ENCODE measurements around the gene SPAAR.

Gene SPAAR

DNA sequence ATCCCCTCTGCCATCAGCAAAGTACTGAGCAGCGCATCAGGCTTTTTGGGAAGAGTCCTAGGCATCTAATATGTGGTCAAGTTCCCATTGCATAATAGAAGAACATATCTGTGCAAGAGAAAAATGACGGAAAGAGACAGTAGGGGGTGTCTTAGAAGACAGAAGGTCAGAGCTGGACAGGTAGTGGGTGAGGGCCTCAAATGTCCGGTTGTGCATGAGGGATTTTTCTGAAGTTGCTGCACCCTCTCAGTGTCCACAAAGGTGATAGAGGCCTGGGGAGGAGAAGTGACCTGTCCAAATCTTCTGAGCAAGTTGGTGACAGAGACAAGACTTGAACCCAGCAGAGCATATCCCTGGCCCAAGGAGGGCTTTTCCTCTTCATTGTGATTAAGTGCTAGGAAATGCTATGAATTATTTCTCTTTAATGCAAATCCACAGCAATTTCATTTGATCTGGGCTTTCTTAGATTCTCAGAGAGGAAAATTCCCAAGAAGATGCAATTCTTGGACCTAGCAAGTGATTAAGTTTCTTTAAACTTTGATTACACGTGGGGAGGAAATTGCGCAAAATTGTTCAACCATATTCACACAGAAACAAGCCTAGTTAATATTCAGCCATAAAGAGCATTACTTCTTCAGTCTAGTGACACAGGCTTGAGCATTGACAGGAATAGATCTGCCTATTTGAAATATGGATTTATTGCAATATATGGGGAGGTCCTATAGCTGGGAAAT is 49.0 kb downstream of the SPAAR start, which contains the start of gene OR2S2:
Gene OR2S2, minus strand, starts transcription at position 51 of the 734 bp plus-strand sequence. CDS start 56 bp downstream, outside the sequence.
- no peaks in the 10 kb centered on the region for H3K9me3 ChIP-seq (ENCODE audit: control insufficient read depth, low read length)
- H3K9ac ChIP-seq: no peak within 1 kb of the TSS
- no peak within 1 kb of the TSS for H3K4me2 ChIP-seq (ENCODE audit: low read length)
- H3K27me3 ChIP-seq (ENCODE audit: control insufficient read depth, insufficient read depth, low read length): no peaks in the 10 kb centered on the region
- H3K4me3 ChIP-seq (ENCODE audit: low read depth, low read length): no peak within 1 kb of the TSS
- TF ChIP-seq, protein P1, sequence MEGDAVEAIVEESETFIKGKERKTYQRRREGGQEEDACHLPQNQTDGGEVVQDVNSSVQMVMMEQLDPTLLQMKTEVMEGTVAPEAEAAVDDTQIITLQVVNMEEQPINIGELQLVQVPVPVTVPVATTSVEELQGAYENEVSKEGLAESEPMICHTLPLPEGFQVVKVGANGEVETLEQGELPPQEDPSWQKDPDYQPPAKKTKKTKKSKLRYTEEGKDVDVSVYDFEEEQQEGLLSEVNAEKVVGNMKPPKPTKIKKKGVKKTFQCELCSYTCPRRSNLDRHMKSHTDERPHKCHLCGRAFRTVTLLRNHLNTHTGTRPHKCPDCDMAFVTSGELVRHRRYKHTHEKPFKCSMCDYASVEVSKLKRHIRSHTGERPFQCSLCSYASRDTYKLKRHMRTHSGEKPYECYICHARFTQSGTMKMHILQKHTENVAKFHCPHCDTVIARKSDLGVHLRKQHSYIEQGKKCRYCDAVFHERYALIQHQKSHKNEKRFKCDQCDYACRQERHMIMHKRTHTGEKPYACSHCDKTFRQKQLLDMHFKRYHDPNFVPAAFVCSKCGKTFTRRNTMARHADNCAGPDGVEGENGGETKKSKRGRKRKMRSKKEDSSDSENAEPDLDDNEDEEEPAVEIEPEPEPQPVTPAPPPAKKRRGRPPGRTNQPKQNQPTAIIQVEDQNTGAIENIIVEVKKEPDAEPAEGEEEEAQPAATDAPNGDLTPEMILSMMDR (IDR thresholded peaks at IDR 0.05): no peak
- no peaks in the 10 kb centered on the region for H3K36me3 ChIP-seq (ENCODE audit: control insufficient read depth, insufficient read depth, low read length)
- no peak within 1 kb of the TSS for H3K27ac ChIP-seq
- no peaks in the 10 kb centered on the region for H3K79me2 ChIP-seq
- H3K4me1 ChIP-seq: no peaks in the 10 kb centered on the region
- no peak within 1 kb of the TSS for H2AFZ ChIP-seq

DNA sequence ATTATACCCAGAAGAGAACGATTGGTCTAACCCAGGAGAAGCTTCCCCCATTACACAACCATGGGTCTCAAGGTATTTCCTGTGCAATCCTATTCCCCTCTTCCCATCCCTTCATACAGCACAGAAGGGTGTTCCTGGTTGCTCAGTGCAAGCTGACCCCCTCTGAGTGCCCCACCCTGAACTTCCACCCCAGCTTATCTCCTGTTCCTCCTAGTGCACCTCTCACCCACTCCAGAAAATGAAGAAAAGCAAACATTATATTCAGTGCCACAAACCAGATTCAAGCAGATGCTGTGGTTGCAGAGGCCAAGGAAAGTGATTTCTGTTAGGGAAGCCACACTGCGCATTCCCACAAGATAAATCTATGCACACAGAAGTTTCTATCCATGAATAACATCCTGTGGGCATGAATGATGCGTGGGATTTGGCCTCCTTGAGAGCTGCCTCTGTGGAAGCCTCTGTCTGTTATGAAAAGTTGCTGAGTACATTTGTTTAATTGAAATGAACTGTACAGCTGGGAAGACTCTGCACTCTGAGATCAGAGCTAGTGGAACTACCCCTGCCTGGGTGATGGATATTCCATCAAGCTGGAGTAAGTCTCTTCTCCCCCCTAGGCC is 50.9 kb downstream of the SPAAR start:
- H2AFZ ChIP-seq: no peak overlapping the region
- H3K27me3 ChIP-seq (ENCODE audit: control insufficient read depth, insufficient read depth, low read length): no peaks in the 10 kb centered on the region
- H3K27ac ChIP-seq: no peak overlapping the region
- no peaks in the 10 kb centered on the region for H3K9me3 ChIP-seq (ENCODE audit: control insufficient read depth, low read length)
- no peaks in the 10 kb centered on the region for H3K79me2 ChIP-seq
- TF ChIP-seq, protein P1 (IDR thresholded peaks at IDR 0.05): no peak
- no peak overlapping the region for H3K4me2 ChIP-seq (ENCODE audit: low read length)
- no peaks in the 10 kb centered on the region for H3K4me1 ChIP-seq
- H3K4me3 ChIP-seq (ENCODE audit: low read depth, low read length): no peak overlapping the region
- no peaks in the 10 kb centered on the region for H3K36me3 ChIP-seq (ENCODE audit: control insufficient read depth, insufficient read depth, low read length)
- H3K9ac ChIP-seq: no peak overlapping the region
